Pancreas (tissue), 10 donors: ENCODE measurements around the gene SLC4A7. TPM values are rescaled to one million over a fixed set of nuclear protein-coding genes. Genes with fewer than 3 reads are reported as not detected.

Experiments
- ATAC-seq, 4 donors: fragments of 200-7000 bp; cut with Tn5 transposase; one replicate each; pipeline versions ENCODE4 v1.8.0 to v1.9.1; 2020; ENCODE audit warnings: mild to moderate bottlenecking in 4 of 4, moderate library complexity in 4 of 4
- DNase-seq, 6 donors: peaks; one replicate each; pipeline ENCODE4 v3.0.0-alpha.2; 2020
- FAIRE-seq: peaks from 2 replicates; lab custom pipeline; 2012; peaks lifted over from hg19 to GRCh38; lab: Jason Lieb, UNC
- H3K27ac ChIP-seq, 4 donors: fragments of 200-600 bp; sonication (generic); 1 replicate in 3 of 4; 2 replicates in 1 of 4; pipeline versions ENCODE4 v1.5.0 to v1.8.0; 2020
- H3K27me3 ChIP-seq, 4 donors: fragments of 200-600 bp; one replicate each; pipeline ENCODE4 v1.8.0; 2021
- H3K36me3 ChIP-seq, 3 donors: fragments of 200-600 bp; sonication (generic) in 1 of 3; one replicate each; pipeline versions ENCODE4 v1.5.0 to v1.8.0; 2020 to 2021
- H3K4me1 ChIP-seq, 3 donors: fragments of 200-600 bp; one replicate each; pipeline ENCODE4 v1.8.0; 2021
- H3K4me3 ChIP-seq, 4 donors: fragments of 200-600 bp; sonication (generic) in 2 of 4; one replicate each; pipeline versions ENCODE4 v1.5.0 to v1.8.0; 2020 to 2021
- H3K9me3 ChIP-seq, 4 donors: fragments of 200-600 bp; one replicate each; pipeline ENCODE4 v1.8.0; 2021
- WGBS, 2 donors: extraction: QIAGEN DNeasy Blood & Tissue Kit; methylation state at CpG; one replicate each; pipeline ENCODE4 v1.1.7; 2013; 5-methylcytosine and 5-hydroxymethylcytosine counted together
- intact Hi-C, 3 donors: fragments of 100-400 bp; cut with DNase I; formaldehyde crosslinking; loops; one replicate each; pipeline versions ENCODE4 v1.11.1 to v1.14.2; 2022
- polyA plus RNA-seq, 2 donors: library from polyadenylated mRNA; stranded (reverse); fragments of 200-250 nt; gene quantifications; one replicate each; pipeline ENCODE4 v1.2.3, GENCODE V29; 2013
- total RNA-seq, 6 donors: library from RNA; stranded (reverse); fragmentation: NEBNext Ultra II Directional in 4 of 6; extraction: Animal tissue kit (Norgen Biotek cat#: 25700) in 4 of 6; gene quantifications; one replicate each; pipeline versions ENCODE4 v1.2.1 to v1.2.4, GENCODE V29; 2021 to 2023
- TF ChIP-seq, protein P1 (sequence below), 4 donors: fragments of 200-600 bp; sonication (generic) in 3 of 4; IDR thresholded peaks; one replicate each; pipeline versions ENCODE4 v1.5.0 to v1.8.0; 2021; ENCODE audit warnings: antibody characterized with exemption in 4 of 4
- donor health status: healthy with polysubstance abuse.
- donor health status: DM: no; HTN: no; CAD: no; lungs with moderate emphysema.
- donor health status: DM: no; HTN: no; CAD: no.
- donor health status: control.
- donor health status: control.
- donor health status: Bipolar disorder and iron deficiency.
- donor health status: DM: yes; HTN: yes; CAD: no.
- donor health status: DM: no; HTN: no; CAD: no.
- donor health status: DM: no; HTN: no; CAD: no.
- donor health status: DM: yes; HTN: yes; CAD: no.

The SLC4A7 gene
- total and polyA plus RNA-seq, 8 donors = 1.4 to 11.1 (median 3.7) TPM

DNA sequence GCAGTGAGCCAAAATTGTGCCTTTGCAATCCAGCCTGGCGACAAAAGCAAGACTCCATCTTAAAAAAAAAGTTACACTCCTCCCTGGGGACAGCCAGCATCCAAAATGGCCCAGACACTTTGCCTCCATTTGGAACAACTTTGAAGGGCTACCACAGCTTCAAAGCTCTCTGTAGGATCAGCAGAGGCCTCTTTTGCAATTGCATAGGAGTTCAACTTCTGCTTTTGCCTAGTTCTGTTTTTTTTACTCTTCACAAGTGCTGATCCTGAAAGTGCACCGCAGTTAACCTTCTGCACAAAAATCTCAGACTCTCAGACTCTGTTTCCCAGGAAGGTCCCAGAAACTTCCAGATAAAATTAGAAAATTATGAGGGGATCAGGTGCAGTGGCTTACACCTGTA lies 25.2 kb upstream of the SLC4A7 start:
- TF ChIP-seq, protein P1, sequence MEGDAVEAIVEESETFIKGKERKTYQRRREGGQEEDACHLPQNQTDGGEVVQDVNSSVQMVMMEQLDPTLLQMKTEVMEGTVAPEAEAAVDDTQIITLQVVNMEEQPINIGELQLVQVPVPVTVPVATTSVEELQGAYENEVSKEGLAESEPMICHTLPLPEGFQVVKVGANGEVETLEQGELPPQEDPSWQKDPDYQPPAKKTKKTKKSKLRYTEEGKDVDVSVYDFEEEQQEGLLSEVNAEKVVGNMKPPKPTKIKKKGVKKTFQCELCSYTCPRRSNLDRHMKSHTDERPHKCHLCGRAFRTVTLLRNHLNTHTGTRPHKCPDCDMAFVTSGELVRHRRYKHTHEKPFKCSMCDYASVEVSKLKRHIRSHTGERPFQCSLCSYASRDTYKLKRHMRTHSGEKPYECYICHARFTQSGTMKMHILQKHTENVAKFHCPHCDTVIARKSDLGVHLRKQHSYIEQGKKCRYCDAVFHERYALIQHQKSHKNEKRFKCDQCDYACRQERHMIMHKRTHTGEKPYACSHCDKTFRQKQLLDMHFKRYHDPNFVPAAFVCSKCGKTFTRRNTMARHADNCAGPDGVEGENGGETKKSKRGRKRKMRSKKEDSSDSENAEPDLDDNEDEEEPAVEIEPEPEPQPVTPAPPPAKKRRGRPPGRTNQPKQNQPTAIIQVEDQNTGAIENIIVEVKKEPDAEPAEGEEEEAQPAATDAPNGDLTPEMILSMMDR (IDR thresholded peaks at IDR 0.05) = no peak
- 88 to 89% methylated on average over 2 of the region's 2 CpGs for WGBS, 2 donors
- Histone ChIP-seq H3K4me3 (no peak overlapping the region), H3K36me3 (no peaks in the 10 kb centered on the region), H3K27me3 (no peaks in the 10 kb centered on the region), H3K9me3 (no peaks in the 10 kb centered on the region), H3K27ac (no peak overlapping the region), H3K4me1 (no peaks in the 10 kb centered on the region)
- intact Hi-C loops = no loop called here
- no peak for DNase-seq
- ATAC-seq = peak in 2 of 4 donors; percentile 45 to 64
- no peak for FAIRE-seq

DNA sequence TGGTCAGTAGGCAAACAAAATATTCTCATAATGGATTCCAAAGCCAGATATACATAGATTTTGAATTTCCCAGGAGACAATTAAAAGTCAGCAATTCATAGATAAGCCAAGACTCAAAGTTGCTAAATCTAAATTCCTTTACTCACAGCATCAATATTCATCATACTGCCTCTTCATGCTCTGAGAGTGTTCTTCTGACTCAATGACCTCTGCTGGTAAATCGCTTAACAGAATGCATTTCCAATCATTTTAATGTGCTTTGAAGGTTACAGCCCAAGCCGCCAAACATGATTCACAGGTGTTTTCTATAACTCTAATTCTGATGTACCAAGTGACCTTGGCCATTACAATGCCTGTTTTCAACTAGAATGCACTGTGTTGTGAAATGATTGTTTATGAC lies 24.2 kb upstream of the SLC4A7 start:
- Histone ChIP-seq H3K4me1 (no peaks in the 10 kb centered on the region), H3K27ac (no peak overlapping the region), H3K4me3 (no peak overlapping the region), H3K27me3 (no peaks in the 10 kb centered on the region), H3K9me3 (no peaks in the 10 kb centered on the region), H3K36me3 (no peaks in the 10 kb centered on the region)
- ATAC-seq (no peak), FAIRE-seq (no peak), DNase-seq (no peak)
- WGBS, 2 donors = 65 to 69% methylated on average over 2 of the region's 2 CpGs
- TF ChIP-seq, protein P1 (IDR thresholded peaks at IDR 0.05) = no peak
- intact Hi-C loops = no loop called here

GRCh38 chr3:27507515-27508266 lies 23.5 kb upstream of the SLC4A7 start:
- no peaks in the 10 kb centered on the region for H3K9me3 ChIP-seq
- ATAC-seq = peak; percentile 52 to 72 (median 67)
- intact Hi-C loops = no loop called here
- WGBS, 2 donors = 43 to 44% methylated on average over 2 of the region's 2 CpGs
- no peak overlapping the region for H3K4me3 ChIP-seq
- no peak for FAIRE-seq
- H3K27ac ChIP-seq = no peak overlapping the region
- H3K4me1 ChIP-seq = no peaks in the 10 kb centered on the region
- no peaks in the 10 kb centered on the region for H3K36me3 ChIP-seq
- TF ChIP-seq, protein P1 (IDR thresholded peaks at IDR 0.05) = no peak
- peak in 3 of 6 donors; percentile 11 to 22 (median 21) for DNase-seq
- no peaks in the 10 kb centered on the region for H3K27me3 ChIP-seq

DNA sequence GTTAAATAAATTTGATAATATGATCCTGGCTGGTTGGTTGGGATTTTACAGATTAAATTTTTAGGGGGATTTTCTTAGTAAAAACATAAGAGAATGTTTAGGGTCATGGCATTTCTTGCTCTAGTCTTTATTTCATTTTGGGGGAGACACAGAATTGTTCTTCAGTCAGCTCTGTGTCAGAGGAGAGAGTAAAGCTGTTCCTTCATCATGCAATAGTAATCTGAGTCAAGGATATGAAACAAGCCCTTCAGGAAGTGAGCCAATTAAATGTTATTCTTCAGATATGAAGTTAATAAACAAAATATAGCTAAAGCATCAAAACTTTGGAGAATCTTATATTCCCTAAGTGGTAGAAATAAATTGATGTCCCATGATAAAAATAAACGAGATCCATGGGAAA lies 22.9 kb upstream of the SLC4A7 start:
- Histone ChIP-seq H3K4me1 (no peaks in the 10 kb centered on the region), H3K9me3 (no peaks in the 10 kb centered on the region), H3K4me3 (no peak overlapping the region), H3K36me3 (no peaks in the 10 kb centered on the region), H3K27ac (no peak overlapping the region), H3K27me3 (no peaks in the 10 kb centered on the region)
- ATAC-seq (no peak), DNase-seq (no peak), FAIRE-seq (no peak)
- TF ChIP-seq, protein P1 (IDR thresholded peaks at IDR 0.05) = no peak
- intact Hi-C loops = no loop called here
- WGBS, 2 donors = 53 to 64% methylated on average over 1 of the region's 1 CpG

GRCh38 chr3:27504749-27505148 lies 20.6 kb upstream of the SLC4A7 start:
- TF ChIP-seq, protein P1 (IDR thresholded peaks at IDR 0.05) = no peak
- H3K36me3 ChIP-seq = no peaks in the 10 kb centered on the region
- DNase-seq (no peak), ATAC-seq (no peak), FAIRE-seq (no peak)
- H3K4me1 ChIP-seq = no peaks in the 10 kb centered on the region
- H3K27ac ChIP-seq = no peak overlapping the region
- WGBS, 2 donors = 75 to 83% methylated on average over 1 of the region's 1 CpG
- intact Hi-C loops = no loop called here
- no peak overlapping the region for H3K4me3 ChIP-seq
- H3K27me3 ChIP-seq = no peaks in the 10 kb centered on the region
- no peaks in the 10 kb centered on the region for H3K9me3 ChIP-seq
